ENCODE data around the gene ZNF438.
"Not testable (repeated sequence)": the region's sequence is repeated elsewhere in the genome, so short reads cannot be mapped to it uniquely, and the experiment has no call there.

Gene ZNF438

DNA sequence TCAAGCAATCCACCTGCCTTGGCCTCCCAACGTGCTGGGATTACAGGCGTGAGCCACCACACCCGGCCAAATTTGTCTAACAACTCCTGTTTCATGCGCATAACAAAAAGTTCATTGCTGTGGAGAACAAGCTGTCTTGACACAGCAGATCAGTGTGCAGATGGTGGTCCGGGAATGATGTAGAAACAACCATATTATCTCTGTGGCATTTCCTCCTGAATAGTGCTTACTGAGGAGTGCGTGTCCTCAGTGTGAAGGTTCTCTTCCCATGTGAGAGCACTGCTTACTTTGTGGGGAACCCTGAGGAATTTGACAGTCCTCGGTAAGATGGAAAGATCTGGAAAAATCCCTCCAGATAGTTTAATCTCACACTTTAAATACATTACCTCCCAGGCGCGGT, 30.3 kb upstream of the ZNF438 start:
- Histone ChIP-seq H3K27ac (no peak overlapping the region), H3K79me2 (ENCODE audit: insufficient read depth, low read depth) (no peaks in the 10 kb centered on the region), H3K4me1 (ENCODE audit: low read depth, poor library complexity, severe bottlenecking) (no peaks in the 10 kb centered on the region), H3K36me3 (ENCODE audit: insufficient read depth) (no peaks in the 10 kb centered on the region), H3K4me3 (IDR thresholded peaks at IDR 0.05; ENCODE audit: insufficient read depth, low read depth, low read length) (no peak overlapping the region), H3K27me3 (ENCODE audit: insufficient read depth, low read depth) (no peaks in the 10 kb centered on the region), H3K9ac (no peak overlapping the region), H4K20me1 (ENCODE audit: insufficient read depth) (no peaks in the 10 kb centered on the region), H3K4me2 (no peak overlapping the region), H2AFZ (ENCODE audit: low read depth) (no peak overlapping the region)
- TF ChIP-seq, protein P1, sequence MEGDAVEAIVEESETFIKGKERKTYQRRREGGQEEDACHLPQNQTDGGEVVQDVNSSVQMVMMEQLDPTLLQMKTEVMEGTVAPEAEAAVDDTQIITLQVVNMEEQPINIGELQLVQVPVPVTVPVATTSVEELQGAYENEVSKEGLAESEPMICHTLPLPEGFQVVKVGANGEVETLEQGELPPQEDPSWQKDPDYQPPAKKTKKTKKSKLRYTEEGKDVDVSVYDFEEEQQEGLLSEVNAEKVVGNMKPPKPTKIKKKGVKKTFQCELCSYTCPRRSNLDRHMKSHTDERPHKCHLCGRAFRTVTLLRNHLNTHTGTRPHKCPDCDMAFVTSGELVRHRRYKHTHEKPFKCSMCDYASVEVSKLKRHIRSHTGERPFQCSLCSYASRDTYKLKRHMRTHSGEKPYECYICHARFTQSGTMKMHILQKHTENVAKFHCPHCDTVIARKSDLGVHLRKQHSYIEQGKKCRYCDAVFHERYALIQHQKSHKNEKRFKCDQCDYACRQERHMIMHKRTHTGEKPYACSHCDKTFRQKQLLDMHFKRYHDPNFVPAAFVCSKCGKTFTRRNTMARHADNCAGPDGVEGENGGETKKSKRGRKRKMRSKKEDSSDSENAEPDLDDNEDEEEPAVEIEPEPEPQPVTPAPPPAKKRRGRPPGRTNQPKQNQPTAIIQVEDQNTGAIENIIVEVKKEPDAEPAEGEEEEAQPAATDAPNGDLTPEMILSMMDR (conservative IDR thresholded peaks at IDR 0.05; ENCODE audit: low read depth, low read length): no peak

DNA sequence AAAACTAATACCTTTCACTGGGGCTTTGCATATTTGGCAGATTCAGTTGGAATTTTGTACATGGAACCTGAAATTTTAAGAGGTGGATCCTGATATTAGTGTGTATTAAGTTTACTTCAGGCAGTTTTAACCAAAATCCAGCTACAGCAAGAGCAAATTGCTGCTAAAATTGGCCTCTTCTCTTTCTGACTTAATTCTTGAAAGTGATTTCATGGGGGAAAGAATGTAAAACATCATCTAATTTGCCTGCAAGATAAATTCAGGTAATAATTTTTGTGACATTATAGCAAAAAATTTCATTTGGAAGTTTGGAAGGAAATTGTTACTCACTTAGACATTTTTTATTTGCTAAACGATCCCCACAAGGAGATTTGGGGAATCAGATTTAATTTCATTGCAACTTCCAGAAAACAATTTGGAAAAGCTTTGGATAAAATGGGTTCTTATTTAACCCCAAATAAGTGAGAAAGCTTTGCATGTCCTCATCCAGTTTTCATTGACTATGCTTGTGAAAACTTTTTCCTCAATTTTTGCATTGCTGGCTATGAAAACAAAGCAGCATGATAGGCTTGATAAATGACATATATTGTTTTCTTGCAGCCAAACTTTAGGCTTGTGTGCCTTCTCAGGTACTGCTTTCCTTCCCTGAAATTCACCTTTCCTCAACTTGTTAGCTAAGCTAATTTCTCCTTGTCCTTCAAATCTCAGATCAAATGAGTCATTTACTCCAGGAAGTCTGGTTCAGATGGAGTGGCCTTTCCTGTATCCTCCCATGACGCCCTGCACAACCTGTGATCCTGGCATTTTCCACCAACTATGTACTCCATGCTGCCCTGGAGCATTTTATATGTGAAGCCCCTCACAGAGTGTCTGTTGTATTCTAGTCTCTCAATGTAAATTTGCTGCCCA, 27.4 kb upstream of the ZNF438 start:
- no peak overlapping the region for H2AFZ ChIP-seq (ENCODE audit: low read depth)
- no peak overlapping the region for H3K4me2 ChIP-seq
- H3K27me3 ChIP-seq (ENCODE audit: insufficient read depth, low read depth): no peaks in the 10 kb centered on the region
- no peaks in the 10 kb centered on the region for H3K79me2 ChIP-seq (ENCODE audit: insufficient read depth, low read depth)
- H3K4me1 ChIP-seq (ENCODE audit: low read depth, poor library complexity, severe bottlenecking): no peaks in the 10 kb centered on the region
- no peak overlapping the region for H3K9ac ChIP-seq
- TF ChIP-seq, protein P1 (conservative IDR thresholded peaks at IDR 0.05; ENCODE audit: low read depth, low read length): no peak
- no peaks in the 10 kb centered on the region for H4K20me1 ChIP-seq (ENCODE audit: insufficient read depth)
- no peak overlapping the region for H3K27ac ChIP-seq
- H3K4me3 ChIP-seq (IDR thresholded peaks at IDR 0.05; ENCODE audit: insufficient read depth, low read depth, low read length): no peak overlapping the region
- H3K36me3 ChIP-seq (ENCODE audit: insufficient read depth): no peaks in the 10 kb centered on the region

DNA sequence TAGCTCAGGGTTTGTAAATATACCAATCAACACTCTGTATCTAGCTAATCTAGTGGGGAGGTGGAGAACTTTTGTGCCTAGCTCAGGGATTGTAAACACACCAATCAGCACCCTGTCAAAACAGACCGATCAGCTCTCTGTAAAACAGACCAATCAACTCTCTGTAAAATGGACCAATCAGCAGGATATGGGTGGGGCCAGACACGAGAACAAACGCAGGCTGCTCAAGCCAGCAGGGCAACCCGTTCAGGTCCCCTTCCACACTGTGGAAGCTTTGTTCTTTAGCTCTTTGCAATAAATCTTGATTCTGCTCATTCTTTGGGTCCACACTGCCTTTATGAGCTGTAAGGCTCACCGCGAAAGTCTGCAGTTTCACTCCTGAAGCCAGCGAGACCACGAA, 25.0 kb upstream of the ZNF438 start:
- H3K4me1 ChIP-seq (ENCODE audit: low read depth, poor library complexity, severe bottlenecking); H3K27me3 ChIP-seq (ENCODE audit: insufficient read depth, low read depth); H3K4me3 ChIP-seq (IDR thresholded peaks at IDR 0.05; ENCODE audit: insufficient read depth, low read depth, low read length); H3K4me2 ChIP-seq; H2AFZ ChIP-seq (ENCODE audit: low read depth); H3K36me3 ChIP-seq (ENCODE audit: insufficient read depth); H3K9ac ChIP-seq; H3K27ac ChIP-seq; H4K20me1 ChIP-seq (ENCODE audit: insufficient read depth); H3K79me2 ChIP-seq (ENCODE audit: insufficient read depth, low read depth): not testable (repeated sequence)

DNA sequence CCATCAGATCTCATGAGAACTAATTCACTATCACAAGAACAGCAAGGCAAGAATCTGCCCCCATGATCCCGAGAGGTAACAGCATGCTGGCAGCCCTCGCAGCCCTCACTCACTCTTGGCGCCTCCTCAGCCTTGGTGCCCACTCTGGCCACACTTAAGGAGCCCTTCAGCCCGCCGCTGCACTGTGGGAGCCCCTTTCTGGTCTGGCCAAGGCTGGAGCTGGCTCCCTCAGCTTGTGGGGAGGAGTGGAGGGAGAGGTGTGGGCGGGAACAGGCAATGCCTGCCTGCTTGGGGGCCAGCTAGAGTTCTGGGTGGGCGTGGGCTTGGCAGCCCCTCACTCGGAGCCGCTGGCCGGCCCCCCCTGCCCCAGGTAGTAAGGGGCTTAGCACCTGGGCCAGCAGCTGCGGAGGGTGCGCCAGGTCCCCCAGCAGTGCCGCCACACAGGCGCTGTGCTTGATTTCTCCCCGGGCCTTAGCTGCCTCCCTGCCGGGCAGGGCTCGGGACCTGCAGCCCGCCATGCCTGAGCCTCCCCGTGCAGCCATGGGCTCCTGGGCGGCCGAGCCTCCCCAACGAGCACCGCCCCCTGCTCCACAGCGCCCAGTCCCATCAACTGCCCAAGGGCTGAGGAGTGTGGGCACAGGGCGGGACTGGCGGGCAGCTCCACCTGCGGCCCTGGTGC, 24.0 kb upstream of the ZNF438 start:
- Histone ChIP-seq H3K27ac (no peak overlapping the region), H3K36me3 (ENCODE audit: insufficient read depth) (no peaks in the 10 kb centered on the region), H3K79me2 (ENCODE audit: insufficient read depth, low read depth) (no peaks in the 10 kb centered on the region), H3K9ac (no peak overlapping the region), H2AFZ (ENCODE audit: low read depth) (no peak overlapping the region), H3K4me3 (IDR thresholded peaks at IDR 0.05; ENCODE audit: insufficient read depth, low read depth, low read length) (no peak overlapping the region), H3K4me1 (ENCODE audit: low read depth, poor library complexity, severe bottlenecking) (no peaks in the 10 kb centered on the region), H3K4me2 (no peak overlapping the region), H3K27me3 (ENCODE audit: insufficient read depth, low read depth) (no peaks in the 10 kb centered on the region), H4K20me1 (ENCODE audit: insufficient read depth) (no peaks in the 10 kb centered on the region)
- TF ChIP-seq, protein P1 (conservative IDR thresholded peaks at IDR 0.05; ENCODE audit: low read depth, low read length): no peak

DNA sequence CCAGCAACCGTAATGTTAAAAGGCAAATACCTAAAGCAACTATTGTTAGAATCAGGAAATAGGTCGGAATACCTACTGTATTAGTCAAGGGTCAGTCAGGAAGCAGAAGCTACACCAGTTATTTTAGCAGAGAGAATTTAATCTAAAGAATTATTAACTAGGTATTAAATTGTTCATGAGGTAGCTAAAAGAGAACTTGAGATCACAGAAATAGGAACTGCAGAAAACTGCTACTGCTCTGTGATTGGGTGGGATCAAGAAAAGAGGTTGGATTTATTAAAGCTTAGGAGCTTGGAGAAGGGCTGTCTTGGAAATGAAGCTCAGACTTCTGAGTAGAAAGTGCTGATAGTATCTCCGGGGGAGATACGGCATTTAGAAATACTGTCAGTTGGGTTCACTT, 20.0 kb upstream of the ZNF438 start:
- no peaks in the 10 kb centered on the region for H3K79me2 ChIP-seq (ENCODE audit: insufficient read depth, low read depth)
- no peaks in the 10 kb centered on the region for H3K36me3 ChIP-seq (ENCODE audit: insufficient read depth)
- H3K9ac ChIP-seq: no peak overlapping the region
- no peaks in the 10 kb centered on the region for H3K27me3 ChIP-seq (ENCODE audit: insufficient read depth, low read depth)
- TF ChIP-seq, protein P1 (conservative IDR thresholded peaks at IDR 0.05; ENCODE audit: low read depth, low read length): no peak
- no peaks in the 10 kb centered on the region for H4K20me1 ChIP-seq (ENCODE audit: insufficient read depth)
- H2AFZ ChIP-seq (ENCODE audit: low read depth): no peak overlapping the region
- H3K4me2 ChIP-seq: no peak overlapping the region
- no peak overlapping the region for H3K4me3 ChIP-seq (IDR thresholded peaks at IDR 0.05; ENCODE audit: insufficient read depth, low read depth, low read length)
- no peaks in the 10 kb centered on the region for H3K4me1 ChIP-seq (ENCODE audit: low read depth, poor library complexity, severe bottlenecking)
- no peak overlapping the region for H3K27ac ChIP-seq
